ENCODE data around the gene MEGF11.

Gene MEGF11

GRCh38 chr15:66256692-66257091, 3.1 kb upstream of the MEGF11 start:
- peaks cover 0 to 60% of the 10 kb centered on the region in 2 donors for H3K27me3 ChIP-seq
- no peak for DNase-seq
- no peaks in the 10 kb centered on the region for H3K9me3 ChIP-seq
- intact Hi-C loops (cut with DNase I; ENCODE audit: low total_unique reads) = no loop called here
- no peaks in the 10 kb centered on the region for H3K36me3 ChIP-seq
- no peak overlapping the region for H3K27ac ChIP-seq
- H3K4me3 ChIP-seq = no peak overlapping the region
- TF ChIP-seq CTCF (IDR thresholded peaks at IDR 0.05) = no peak
- peaks cover 0 to 31% (median 23%) of the 10 kb centered on the region in 4 donors for H3K4me1 ChIP-seq

DNA sequence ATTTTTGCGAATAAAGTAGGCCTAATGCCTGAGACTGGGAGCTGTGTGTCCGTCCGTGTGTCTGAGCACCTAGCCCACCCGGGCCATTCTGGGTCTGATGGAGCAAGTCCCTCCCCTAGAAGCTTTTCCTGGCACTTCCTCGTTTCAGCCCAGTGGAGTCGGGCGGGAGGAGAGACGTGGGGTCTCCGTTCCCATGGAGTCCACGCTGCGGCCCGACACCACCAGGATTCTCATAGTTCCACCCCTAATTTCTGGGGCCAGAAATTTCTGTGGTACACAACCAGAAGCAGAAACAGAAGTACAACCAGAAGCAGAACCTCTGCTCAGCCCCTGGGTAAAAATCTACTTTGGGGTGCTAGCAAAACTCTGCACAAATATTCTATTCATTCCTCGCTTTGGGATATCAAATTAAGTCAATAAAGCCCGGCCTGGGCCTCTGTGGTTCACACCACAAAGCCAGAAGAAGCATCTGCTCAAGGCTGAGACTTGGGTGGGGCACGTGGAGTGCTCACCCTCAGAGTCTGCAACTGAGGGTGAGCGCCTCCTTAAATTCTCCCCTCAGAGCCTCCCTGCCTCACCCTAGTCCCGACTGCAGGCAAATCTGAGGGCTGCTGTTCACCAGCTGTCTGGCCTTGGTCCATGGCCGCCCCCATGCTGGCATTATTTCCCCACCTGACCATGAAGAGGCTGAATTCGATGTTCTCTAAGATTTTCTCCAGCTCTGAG, 1.6 kb upstream of the MEGF11 start:
- Histone ChIP-seq H3K36me3 (no peaks in the 10 kb centered on the region), H3K4me1 (peaks cover 0 to 33% (median 25%) of the 10 kb centered on the region in 4 donors), H3K4me3 (no peak overlapping the region), H3K27ac (no peak overlapping the region), H3K9me3 (no peaks in the 10 kb centered on the region), H3K27me3 (peaks cover 0 to 75% of the 10 kb centered on the region in 2 donors)
- intact Hi-C loops (cut with DNase I; ENCODE audit: low total_unique reads) = loop anchor here (5.0 kb wide), 1 partner anchor 32 kb away; no protein-coding TSS in a partner anchor
- TF ChIP-seq CTCF (IDR thresholded peaks at IDR 0.05) = no peak
- DNase-seq = no peak

- H3K9me3 ChIP-seq = no peaks in the 10 kb centered on the region
- H3K4me3 ChIP-seq = peak overlapping the region; percentile 50 to 65
- H3K27ac ChIP-seq = no peak overlapping the region
- H3K27me3 ChIP-seq = peaks cover 0 to 76% of the 10 kb centered on the region in 2 donors
- H3K36me3 ChIP-seq = no peaks in the 10 kb centered on the region
- intact Hi-C loops (cut with DNase I; ENCODE audit: low total_unique reads) = loop anchor here (5.0 kb wide), 1 partner anchor 33 kb away; no protein-coding TSS in a partner anchor
- no peak for DNase-seq
- no peak for TF ChIP-seq CTCF (IDR thresholded peaks at IDR 0.05)
- H3K4me1 ChIP-seq = peaks cover 0 to 33% (median 25%) of the 10 kb centered on the region in 4 donors
Measured at GRCh38 chr15:66254089-66254950, 770 bp upstream of the MEGF11 start.

DNA sequence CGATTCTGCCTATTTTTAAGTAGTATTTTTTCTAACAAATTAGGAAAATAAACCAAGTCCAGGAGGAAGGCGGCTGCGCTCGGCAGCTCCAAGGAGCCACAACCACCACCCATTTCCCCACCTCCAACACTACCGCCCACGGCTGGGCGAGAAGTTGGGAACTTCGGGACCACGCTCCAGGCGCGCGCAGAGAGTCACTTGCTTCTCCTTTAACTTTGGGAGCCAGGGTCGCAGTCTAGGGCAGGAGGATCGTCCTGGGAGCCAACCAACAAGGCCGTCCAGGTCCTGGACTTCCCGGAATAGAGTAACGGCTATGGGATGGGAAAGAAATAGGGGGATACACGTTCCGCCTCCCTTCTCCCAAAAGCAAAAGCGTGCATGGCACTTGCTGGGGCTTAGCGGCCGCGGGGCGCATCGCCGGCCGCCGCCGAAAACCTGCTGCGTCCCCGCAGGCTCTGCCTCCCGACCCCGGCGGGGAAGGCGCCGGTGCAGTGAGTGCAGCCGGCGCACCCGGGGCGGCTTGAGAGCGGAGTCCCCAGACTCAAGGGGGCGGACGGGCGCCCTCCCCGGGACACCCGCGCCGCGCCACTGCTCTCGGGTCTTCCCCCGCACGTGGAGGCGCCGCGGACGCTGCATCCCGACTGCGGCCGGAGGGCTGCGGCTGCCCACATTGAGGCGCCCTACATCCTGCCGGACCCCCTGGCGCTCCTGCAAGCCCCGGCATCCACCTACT, 699 bp downstream of the MEGF11 start:
- H3K27ac ChIP-seq = no peak overlapping the region
- H3K9me3 ChIP-seq = no peaks in the 10 kb centered on the region
- peaks cover 0 to 33% (median 25%) of the 10 kb centered on the region in 4 donors for H3K4me1 ChIP-seq
- peak overlapping the region; percentile 50 to 65 for H3K4me3 ChIP-seq
- H3K36me3 ChIP-seq = no peaks in the 10 kb centered on the region
- H3K27me3 ChIP-seq = peaks cover 0 to 76% of the 10 kb centered on the region in 2 donors
- intact Hi-C loops (cut with DNase I; ENCODE audit: low total_unique reads) = loop anchor here (5.0 kb wide), 1 partner anchor 34 kb away; no protein-coding TSS in a partner anchor
- TF ChIP-seq CTCF (IDR thresholded peaks at IDR 0.05) = no peak
- DNase-seq = no peak

Data from tibial artery (tissue), 4 donors.